Measurements from ENCODE around the gene PRKAG1.
"Not testable (repeated sequence)": the region's sequence is repeated elsewhere in the genome, so short reads cannot be mapped to it uniquely, and the experiment has no call there.

PRKAG1 gene

GRCh38 chr12:49018261-49019119, at the start of gene PRKAG1:
Gene PRKAG1, minus strand, starts transcription at chr12:49018776. Its CDS starts 36 bp downstream, at chr12:49018740.
- peak; percentile 89 to 91 for DNase-seq

GRCh38 chr12:49066120-49066519, 47.5 kb upstream of the PRKAG1 start:
- no peak for DNase-seq

- no peak for DNase-seq
Observed at GRCh38 chr12:49064767-49065152, 46.2 kb upstream of the PRKAG1 start.

GRCh38 chr12:49061916-49062315, 43.3 kb upstream of the PRKAG1 start:
- not testable (repeated sequence) for DNase-seq

GRCh38 chr12:49061157-49061650, 42.6 kb upstream of the PRKAG1 start:
- DNase-seq, result no peak

GRCh38 chr12:49060237-49061156, 41.9 kb upstream of the PRKAG1 start, which contains the start of gene KMT2D:
Gene KMT2D, minus strand, starts transcription at chr12:49060794. Its CDS starts 5,470 bp downstream, at chr12:49055324.
- peak; percentile 86 to 92 for DNase-seq

GRCh38 chr12:49059299-49060171, 41.0 kb upstream of the PRKAG1 start:
- no peak for DNase-seq

GRCh38 chr12:49059045-49059298, 40.4 kb upstream of the PRKAG1 start:
- DNase-seq, result no peak

GRCh38 chr12:49058366-49059044, 39.9 kb upstream of the PRKAG1 start:
- DNase-seq, result no peak

- DNase-seq, result no peak
Observed at GRCh38 chr12:49057888-49058287, 39.3 kb upstream of the PRKAG1 start.

GRCh38 chr12:49055978-49056754, 37.6 kb upstream of the PRKAG1 start:
- peak; percentile 42 to 55 for DNase-seq

GRCh38 chr12:49055092-49055491, 36.5 kb upstream of the PRKAG1 start:
- no peak for DNase-seq

- no peak for DNase-seq
Observed at GRCh38 chr12:49054524-49054923, 35.9 kb upstream of the PRKAG1 start.

- no peak for DNase-seq
Observed at GRCh38 chr12:49054096-49054495, 35.5 kb upstream of the PRKAG1 start.

- DNase-seq, result no peak
Observed at GRCh38 chr12:49052451-49053208, 34.1 kb upstream of the PRKAG1 start.

GRCh38 chr12:49051777-49052438, 33.3 kb upstream of the PRKAG1 start:
- DNase-seq, result no peak

- DNase-seq, result no peak
Observed at GRCh38 chr12:49051373-49051764, 32.8 kb upstream of the PRKAG1 start.

- DNase-seq, result no peak
Observed at GRCh38 chr12:49050507-49051372, 32.2 kb upstream of the PRKAG1 start.

Measured in hippocampal formation (tissue), 2 donors.